HG02885 (cell line): ENCODE data around the gene DDX10.
A peak's percentile ranks its signal among the peaks of the same experiment; 100 is the strongest.
"Not testable (repeated sequence)": the region's sequence is repeated elsewhere in the genome, so short reads cannot be mapped to it uniquely, and the experiment has no call there.

Experiments used
- ATAC-seq: cut with Tn5 transposase; IDR thresholded peaks from one replicate; pipeline ENCODE4 v1.9.1; 2021; ENCODE audit warnings: mild to moderate bottlenecking; ENCODE audit not compliant: unreplicated experiment, poor library complexity

The DDX10 gene

GRCh38 chr11:108766596-108767173, 101.8 kb downstream of the DDX10 start:
- no peak for ATAC-seq

GRCh38 chr11:108768370-108768769, 103.5 kb downstream of the DDX10 start:
- ATAC-seq: no peak

DNA sequence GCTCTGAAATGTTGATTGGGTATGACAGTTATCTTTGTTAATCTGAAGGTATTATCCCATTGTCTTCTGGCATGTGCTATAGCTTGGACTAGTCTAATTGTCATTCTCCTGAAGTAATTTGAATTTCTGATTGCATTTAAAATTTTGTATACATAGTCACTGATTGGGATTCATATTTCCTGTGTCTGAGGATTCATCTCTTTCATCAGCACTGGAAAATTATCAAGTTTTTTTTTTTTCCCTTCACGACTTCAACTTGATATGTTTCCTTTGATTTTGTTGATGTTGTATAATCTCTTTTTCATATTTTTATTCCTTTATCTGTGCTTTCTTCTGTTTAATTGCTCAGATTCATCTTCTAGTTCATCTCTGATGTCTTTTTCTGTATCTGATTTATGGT, 104.1 kb downstream of the DDX10 start:
- ATAC-seq: no peak

- ATAC-seq: no peak
Observed at GRCh38 chr11:108774037-108774730, 109.3 kb downstream of the DDX10 start.

- no peak for ATAC-seq
Observed at GRCh38 chr11:108775324-108775723, 110.5 kb downstream of the DDX10 start.

GRCh38 chr11:108779147-108779546, 114.3 kb downstream of the DDX10 start:
- not testable (repeated sequence) for ATAC-seq

GRCh38 chr11:108780119-108780518, 115.2 kb downstream of the DDX10 start:
- no peak for ATAC-seq

DNA sequence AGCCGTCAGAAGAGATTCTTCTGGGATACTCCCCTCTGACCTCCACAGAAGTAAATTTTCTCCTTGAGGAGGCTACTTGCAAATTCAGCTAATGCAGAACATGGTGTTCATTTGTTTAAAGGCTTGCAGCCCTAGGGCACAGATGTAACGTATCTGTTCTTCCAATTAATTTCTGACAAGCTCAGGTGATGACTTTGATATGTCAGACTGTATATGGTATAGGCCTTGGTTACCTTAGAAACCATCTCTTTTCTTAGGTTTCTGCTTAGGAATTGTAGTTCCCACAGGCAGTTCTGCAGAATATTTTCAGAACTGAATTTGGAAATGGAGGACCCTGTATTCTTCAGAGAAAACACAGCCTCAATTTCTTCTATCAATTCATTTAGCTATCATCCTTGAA, 117.1 kb downstream of the DDX10 start:
- ATAC-seq: no peak

DNA sequence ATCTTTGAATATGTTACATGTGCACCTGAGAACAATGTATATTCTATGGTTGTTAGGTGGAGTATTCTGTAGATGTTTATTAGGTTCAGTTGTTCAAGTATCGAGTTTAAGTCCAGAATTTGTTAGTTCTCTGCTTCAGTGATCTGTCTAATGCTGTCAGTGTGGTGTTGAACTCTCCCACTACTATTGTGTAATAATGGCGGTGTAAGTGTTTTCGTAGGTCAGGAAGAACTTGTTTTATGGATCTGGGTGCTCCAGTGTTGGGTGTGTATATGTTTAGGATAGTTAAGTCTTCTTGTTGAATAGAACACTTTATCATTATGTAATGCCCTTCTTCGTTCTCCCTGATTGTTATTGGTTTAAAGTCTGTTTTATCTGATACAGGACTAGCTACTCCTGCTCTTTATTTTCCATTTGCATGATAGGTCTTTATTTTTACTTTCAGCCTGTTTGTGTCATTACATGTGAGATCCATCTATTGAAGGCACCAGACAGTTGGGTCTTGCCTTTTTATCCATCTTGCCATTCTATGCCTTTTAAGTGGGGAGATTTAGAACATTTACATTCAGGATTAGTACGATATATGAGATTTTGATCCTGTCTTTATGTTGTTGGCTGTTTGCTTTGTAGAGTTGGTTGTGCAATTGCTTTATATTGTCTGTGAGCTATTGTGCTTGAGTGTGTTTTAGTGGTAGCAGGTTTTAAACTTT, 121.6 kb downstream of the DDX10 start:
- no peak for ATAC-seq

GRCh38 chr11:108787105-108787504, 122.2 kb downstream of the DDX10 start:
- ATAC-seq: no peak

DNA sequence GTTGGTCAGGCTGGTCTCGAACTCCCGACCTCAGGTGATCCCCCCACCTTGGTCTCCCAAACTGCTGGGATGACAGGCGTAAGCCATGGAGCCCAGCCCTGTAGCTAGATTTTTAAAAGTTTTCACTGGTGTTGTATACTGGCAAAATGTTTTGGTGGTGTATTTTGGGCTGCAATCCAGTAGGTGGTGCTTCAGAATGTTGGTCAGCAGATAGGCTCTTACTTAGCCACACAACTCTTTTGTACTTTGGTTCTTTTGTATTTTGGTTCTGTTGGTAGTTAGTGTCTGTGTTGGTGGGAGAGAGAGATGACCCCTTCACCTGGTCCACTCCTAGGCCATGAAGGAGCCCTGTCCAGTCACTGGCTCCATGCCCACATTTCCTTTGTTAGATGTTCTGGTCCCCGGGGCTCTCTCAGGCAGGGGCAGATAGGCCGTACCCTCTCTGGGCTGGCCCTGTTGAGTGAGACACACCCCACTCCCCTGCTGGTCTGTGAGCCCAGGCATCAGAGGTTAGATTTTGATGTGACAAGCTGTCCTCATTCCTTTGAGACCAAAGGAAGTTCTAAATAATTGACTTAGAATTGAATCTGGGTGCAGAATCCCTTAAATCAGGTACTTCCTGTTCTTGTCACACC, 123.8 kb downstream of the DDX10 start:
- ATAC-seq: peak; percentile 53

- ATAC-seq: peak; percentile 69
Observed at GRCh38 chr11:108790501-108791299, 125.8 kb downstream of the DDX10 start.

- no peak for ATAC-seq
Observed at GRCh38 chr11:108793138-108793537, 128.3 kb downstream of the DDX10 start.

- ATAC-seq: no peak
Observed at GRCh38 chr11:108793611-108794010, 128.7 kb downstream of the DDX10 start.

- ATAC-seq: no peak
Observed at GRCh38 chr11:108796551-108796950, 131.7 kb downstream of the DDX10 start.

- no peak for ATAC-seq
Observed at GRCh38 chr11:108797578-108798100, 132.8 kb downstream of the DDX10 start.

DNA sequence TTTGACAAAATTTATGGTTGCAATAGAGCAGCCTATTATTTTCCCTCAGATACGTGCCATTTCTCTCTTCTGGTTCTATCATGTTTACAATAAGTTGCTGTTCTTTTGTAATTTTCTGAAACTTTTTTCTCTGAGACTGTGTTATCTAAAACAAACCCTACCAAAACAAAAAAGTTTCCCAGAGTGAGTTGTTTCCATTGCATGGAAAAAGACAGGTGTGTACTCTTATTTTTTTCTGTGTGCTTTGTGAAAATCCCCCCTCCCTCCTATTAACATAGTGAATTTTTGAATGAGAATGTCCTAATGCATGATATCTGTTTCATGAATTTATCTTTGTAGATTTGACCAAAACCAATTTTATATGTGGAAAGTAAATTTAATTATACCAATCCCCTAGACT, 137.6 kb downstream of the DDX10 start:
- ATAC-seq: no peak

DNA sequence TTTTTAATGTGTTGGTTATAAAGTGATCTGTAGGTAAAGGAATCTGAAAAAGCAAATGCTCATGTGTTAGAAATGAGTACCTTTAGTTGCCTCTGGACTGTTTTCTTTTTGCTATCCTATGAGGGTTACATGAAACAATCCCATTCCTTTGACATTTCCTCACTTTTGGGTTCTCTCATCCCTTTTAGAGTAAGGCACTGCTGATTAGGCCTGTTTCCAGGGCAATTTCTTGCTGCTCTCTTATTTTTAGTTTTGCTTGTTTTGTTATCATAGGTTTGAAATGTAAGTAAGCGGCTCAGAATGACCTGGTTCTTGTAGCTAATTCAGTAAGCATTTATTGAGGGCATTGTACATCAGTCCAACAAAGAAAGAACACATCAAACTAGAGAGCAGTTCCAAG, 138.9 kb downstream of the DDX10 start:
- no peak for ATAC-seq

- no peak for ATAC-seq
Observed at GRCh38 chr11:108804511-108804910, 139.6 kb downstream of the DDX10 start.

- no peak for ATAC-seq
Observed at GRCh38 chr11:108805030-108805429, 140.2 kb downstream of the DDX10 start.
